Activated naive CD8-positive, alpha-beta T cell treated with anti-CD3 and anti-CD28 coated beads for 36 hours (primary cell): Measurements from ENCODE around the gene SNTA1. TPM values are rescaled to one million over a fixed set of nuclear protein-coding genes. Genes with fewer than 3 reads are reported as not detected.
"Not testable (repeated sequence)": the region's sequence is repeated elsewhere in the genome, so short reads cannot be mapped to it uniquely, and the experiment has no call there.

ENCODE experiments used
- DNase-seq: peaks from one replicate; pipeline ENCODE4 v3.0.0; 2021
- H3K27ac Mint-ChIP-seq: one replicate; pipeline ENCODE4 v1.8.0; 2022; ENCODE audit warnings: mild to moderate bottlenecking, moderate library complexity, mixed read lengths
- H3K27me3 Mint-ChIP-seq: one replicate; pipeline ENCODE4 v1.8.0; 2022; ENCODE audit warnings: mild to moderate bottlenecking, mixed read lengths
- H3K36me3 Mint-ChIP-seq: one replicate; pipeline ENCODE4 v1.8.0; 2021; ENCODE audit warnings: mild to moderate bottlenecking, mixed read lengths
- H3K4me1 Mint-ChIP-seq: one replicate; pipeline ENCODE4 v1.8.0; 2021; ENCODE audit warnings: mixed read lengths
- H3K4me3 Mint-ChIP-seq: one replicate; pipeline ENCODE4 v1.8.0; 2022; ENCODE audit warnings: mild to moderate bottlenecking, moderate library complexity, mixed read lengths
- H3K9me3 Mint-ChIP-seq: one replicate; pipeline ENCODE4 v1.8.0; 2022; ENCODE audit warnings: mixed read lengths
- total RNA-seq, 2 experiments: library from RNA; stranded (reverse); gene quantifications; one replicate each; pipeline ENCODE4 v1.2.3, GENCODE V29; 2021

The SNTA1 gene
- total RNA-seq, 2 experiments from 2014 or later = 4.0 to 4.7 TPM

- H3K4me1 Mint-ChIP-seq = peaks cover 22% of the 10 kb centered on the region
- no peaks in the 10 kb centered on the region for H3K36me3 Mint-ChIP-seq
- H3K27me3 Mint-ChIP-seq = no peaks in the 10 kb centered on the region
- peaks cover 2% of the 10 kb centered on the region for H3K9me3 Mint-ChIP-seq
- peak; percentile 40 for DNase-seq
- peak overlapping the region; percentile 83 for H3K27ac Mint-ChIP-seq
- peak overlapping the region; percentile 85 for H3K4me3 Mint-ChIP-seq
Observed at GRCh38 chr20:33444797-33445560, 1.4 kb upstream of the SNTA1 start.

GRCh38 chr20:33443006-33443511, 504 bp downstream of the SNTA1 start:
- no peaks in the 10 kb centered on the region for H3K27me3 Mint-ChIP-seq
- no peak overlapping the region for H3K27ac Mint-ChIP-seq
- peak; percentile 52 for DNase-seq
- no peaks in the 10 kb centered on the region for H3K9me3 Mint-ChIP-seq
- H3K4me3 Mint-ChIP-seq = peak overlapping the region; percentile 77
- H3K4me1 Mint-ChIP-seq = peaks cover 22% of the 10 kb centered on the region
- no peaks in the 10 kb centered on the region for H3K36me3 Mint-ChIP-seq

GRCh38 chr20:33442136-33443005, 1.2 kb downstream of the SNTA1 start:
- H3K36me3 Mint-ChIP-seq = no peaks in the 10 kb centered on the region
- no peak for DNase-seq
- H3K9me3 Mint-ChIP-seq = no peaks in the 10 kb centered on the region
- H3K4me1 Mint-ChIP-seq = peaks cover 22% of the 10 kb centered on the region
- H3K4me3 Mint-ChIP-seq = peak overlapping the region; percentile 77
- no peaks in the 10 kb centered on the region for H3K27me3 Mint-ChIP-seq
- no peak overlapping the region for H3K27ac Mint-ChIP-seq

- no peak overlapping the region for H3K27ac Mint-ChIP-seq
- no peaks in the 10 kb centered on the region for H3K36me3 Mint-ChIP-seq
- peaks cover 21% of the 10 kb centered on the region for H3K4me1 Mint-ChIP-seq
- DNase-seq = no peak
- no peak overlapping the region for H3K4me3 Mint-ChIP-seq
- no peaks in the 10 kb centered on the region for H3K27me3 Mint-ChIP-seq
- no peaks in the 10 kb centered on the region for H3K9me3 Mint-ChIP-seq
Observed at GRCh38 chr20:33441142-33441955, 2.2 kb downstream of the SNTA1 start.

- not testable (repeated sequence) for H3K36me3 Mint-ChIP-seq, H3K27ac Mint-ChIP-seq, H3K4me3 Mint-ChIP-seq, H3K9me3 Mint-ChIP-seq, DNase-seq, H3K27me3 Mint-ChIP-seq
- peaks cover 19% of the 10 kb centered on the region for H3K4me1 Mint-ChIP-seq
Observed at GRCh38 chr20:33440562-33440961, 3.0 kb downstream of the SNTA1 start.

- peaks cover 2% of the 10 kb centered on the region for H3K36me3 Mint-ChIP-seq
- H3K27me3 Mint-ChIP-seq = no peaks in the 10 kb centered on the region
- DNase-seq = no peak
- no peak overlapping the region for H3K4me3 Mint-ChIP-seq
- H3K27ac Mint-ChIP-seq = no peak overlapping the region
- no peaks in the 10 kb centered on the region for H3K9me3 Mint-ChIP-seq
- H3K4me1 Mint-ChIP-seq = peaks cover 7% of the 10 kb centered on the region
Observed at GRCh38 chr20:33438481-33438880, 5.1 kb downstream of the SNTA1 start.

GRCh38 chr20:33437141-33437911, 6.2 kb downstream of the SNTA1 start:
- H3K27me3 Mint-ChIP-seq = no peaks in the 10 kb centered on the region
- H3K4me3 Mint-ChIP-seq = no peak overlapping the region
- peaks cover 2% of the 10 kb centered on the region for H3K36me3 Mint-ChIP-seq

GRCh38 chr20:33434434-33434833, 9.1 kb downstream of the SNTA1 start:
- Mint-ChIP-seq H3K4me3 (no peak overlapping the region), H3K4me1 (no peaks in the 10 kb centered on the region), H3K9me3 (no peaks in the 10 kb centered on the region), H3K27me3 (no peaks in the 10 kb centered on the region), H3K27ac (no peak overlapping the region), H3K36me3 (peaks cover 2% of the 10 kb centered on the region)
- no peak for DNase-seq

More at GRCh38 chr20:33437141-33437911, 6.2 kb downstream of the SNTA1 start:
- H3K4me1 Mint-ChIP-seq = peaks cover under 1% of the 10 kb centered on the region
- no peak for DNase-seq
- no peak overlapping the region for H3K27ac Mint-ChIP-seq
- no peaks in the 10 kb centered on the region for H3K9me3 Mint-ChIP-seq

- DNase-seq = no peak
- Mint-ChIP-seq H3K36me3 (peaks cover 2% of the 10 kb centered on the region), H3K27ac (no peak overlapping the region), H3K27me3 (no peaks in the 10 kb centered on the region), H3K4me3 (no peak overlapping the region), H3K4me1 (no peaks in the 10 kb centered on the region), H3K9me3 (no peaks in the 10 kb centered on the region)
Observed at GRCh38 chr20:33433465-33434234, 9.9 kb downstream of the SNTA1 start.

- H3K27me3 Mint-ChIP-seq = no peaks in the 10 kb centered on the region
- no peaks in the 10 kb centered on the region for H3K4me1 Mint-ChIP-seq
- no peaks in the 10 kb centered on the region for H3K9me3 Mint-ChIP-seq
- DNase-seq = no peak
- no peak overlapping the region for H3K4me3 Mint-ChIP-seq
- H3K36me3 Mint-ChIP-seq = peaks cover 2% of the 10 kb centered on the region
- no peak overlapping the region for H3K27ac Mint-ChIP-seq
Observed at GRCh38 chr20:33431797-33432381, 11.7 kb downstream of the SNTA1 start.

GRCh38 chr20:33423875-33424274, 19.7 kb downstream of the SNTA1 start:
- H3K9me3 Mint-ChIP-seq, H3K4me3 Mint-ChIP-seq, H3K27ac Mint-ChIP-seq, H3K4me1 Mint-ChIP-seq, H3K27me3 Mint-ChIP-seq, DNase-seq, H3K36me3 Mint-ChIP-seq: not testable (repeated sequence)

GRCh38 chr20:33423141-33423834, 20.3 kb downstream of the SNTA1 start:
- H3K27me3 Mint-ChIP-seq = no peaks in the 10 kb centered on the region
- no peak overlapping the region for H3K4me3 Mint-ChIP-seq
- no peak for DNase-seq
- no peaks in the 10 kb centered on the region for H3K36me3 Mint-ChIP-seq
- no peaks in the 10 kb centered on the region for H3K9me3 Mint-ChIP-seq
- H3K27ac Mint-ChIP-seq = no peak overlapping the region
- H3K4me1 Mint-ChIP-seq = no peaks in the 10 kb centered on the region
